ENCODE measurements around the gene TECPR2. TPM values are rescaled to one million over a fixed set of nuclear protein-coding genes. Genes with fewer than 3 reads are reported as not detected.

TECPR2 gene
- total RNA-seq, 1 experiment from 2014 or later = 12.2 TPM

DNA sequence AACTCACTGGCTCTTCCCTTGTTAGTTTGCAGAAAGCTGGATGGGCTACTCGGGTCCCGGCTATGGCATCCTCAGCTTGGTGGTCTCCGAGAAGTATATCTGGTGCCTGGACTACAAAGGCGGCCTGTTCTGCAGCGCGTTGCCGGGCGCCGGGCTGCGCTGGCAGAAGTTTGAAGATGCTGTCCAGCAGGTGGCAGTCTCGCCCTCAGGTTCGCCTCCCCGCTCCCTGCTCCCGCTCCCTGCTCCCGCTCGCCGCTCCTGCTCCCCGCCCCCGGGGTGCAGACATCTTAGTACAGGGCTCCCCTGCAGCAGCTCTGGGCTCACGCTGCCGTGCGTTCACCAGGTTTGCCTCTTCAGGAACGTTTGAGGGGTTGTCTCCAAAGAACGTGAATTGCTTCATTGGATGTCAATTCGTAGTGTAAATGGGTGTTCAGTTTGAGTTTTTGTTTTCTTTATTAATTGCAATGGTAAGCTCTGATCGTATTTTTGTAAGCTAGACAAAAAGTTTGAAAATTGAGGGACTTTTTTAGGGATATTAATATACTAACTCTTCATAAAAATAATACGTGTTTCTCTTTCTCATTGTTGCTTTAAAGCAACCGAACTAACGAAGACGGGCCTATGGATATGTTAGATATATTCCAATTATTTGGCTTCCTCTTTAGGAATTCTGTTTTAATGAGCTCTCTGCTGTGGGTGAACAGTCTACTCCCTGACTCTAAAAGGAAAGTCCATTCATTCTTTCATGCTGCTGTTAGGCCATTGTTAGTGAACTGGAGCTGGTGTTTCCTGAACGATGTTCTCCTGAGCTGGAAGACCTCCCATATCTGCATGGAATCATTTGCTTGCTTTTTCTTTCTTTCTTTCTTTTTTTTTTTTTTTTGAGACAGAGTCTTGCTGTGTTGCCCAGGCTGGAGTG is 75.5 kb downstream of the TECPR2 start:
- Histone ChIP-seq H3K36me3 (ENCODE audit: control insufficient read depth in 1 of 2, insufficient read depth in 2 of 2, low read length in 2 of 2) (peaks cover 0 to 9% of the 10 kb centered on the region in 2 experiments; a peak in 1 of 4 replicates), H2AFZ (ENCODE audit: low read depth, low read length, poor library complexity, severe bottlenecking) (peak overlapping the region; percentile 97), H3K9me3 (ENCODE audit: control insufficient read depth in 1 of 2, insufficient read depth in 1 of 2, low read depth in 1 of 2, low read length in 2 of 2) (no peaks in the 10 kb centered on the region), H3K4me1 (ENCODE audit: control insufficient read depth in 1 of 2, insufficient read depth in 2 of 2, low read length in 2 of 2) (peaks cover 2 to 11% of the 10 kb centered on the region in 2 experiments; a peak in 3 of 4 replicates), H3K4me3 (replicated peaks in 1 of 2; ENCODE audit: low read depth in 1 of 2, low read length in 2 of 2) (peak overlapping the region; percentile 18 to 37; a peak in 2 of 4 replicates), H3K27ac (ENCODE audit: low read depth, low read length) (no peak overlapping the region), H3K9me2 (ENCODE audit: insufficient read depth) (no peaks in the 10 kb centered on the region), H3K79me2 (ENCODE audit: insufficient read depth, low read length) (no peaks in the 10 kb centered on the region), H3K27me3 (ENCODE audit: insufficient read depth, low read length) (no peaks in the 10 kb centered on the region), H4K20me1 (ENCODE audit: insufficient read depth) (no peaks in the 10 kb centered on the region), H3K4me2 (ENCODE audit: low read length) (peak overlapping the region; percentile 75), H3K9ac (ENCODE audit: low read length) (peak overlapping the region; percentile 36; the same call in 1 of the 2 replicates)
- POLR2A ChIA-PET = interaction anchor here (1.1 to 2.1 kb wide), 2 partner anchors 77 to 86 kb away, joined by 3 to 6 read pairs; no protein-coding TSS in a partner anchor
- intact Hi-C loops (cut with micrococcal nuclease) = loop anchor here (1.0 to 5.0 kb wide), 2 partner anchors 78 to 479 kb away; no protein-coding TSS in a partner anchor
- BruUV-seq (replicated peaks) = no TSS peak
- CTCF ChIA-PET = interaction anchor here (0.9 to 1.7 kb wide), 6 partner anchors 9 to 256 kb away, joined by 3 to 10 read pairs (median 6); no protein-coding TSS in a partner anchor
- DNase-seq (ENCODE audit: low read depth, low spot score) (peak; percentile 59), ATAC-seq (peak; percentile 98)
- RAD21 ChIA-PET (ENCODE audit: low non-redundant PET in 1 of 2, low total read pairs in 2 of 2, uncharacterized antibody in 2 of 2, unreplicated experiment in 2 of 2) = interaction anchor here (1.0 to 1.3 kb wide), 2 partner anchors 60 to 78 kb away, joined by 4 read pairs; no protein-coding TSS in a partner anchor
- peak; percentile 71 for TF ChIP-seq YY1 (IDR thresholded peaks at IDR 0.05; ENCODE audit: extremely low read depth, insufficient replicate concordance, low read depth, low read length)
- no peak for TF ChIP-seq CEBPB (IDR thresholded peaks at IDR 0.05; ENCODE audit: low read depth)
- TF ChIP-seq, protein P1, sequence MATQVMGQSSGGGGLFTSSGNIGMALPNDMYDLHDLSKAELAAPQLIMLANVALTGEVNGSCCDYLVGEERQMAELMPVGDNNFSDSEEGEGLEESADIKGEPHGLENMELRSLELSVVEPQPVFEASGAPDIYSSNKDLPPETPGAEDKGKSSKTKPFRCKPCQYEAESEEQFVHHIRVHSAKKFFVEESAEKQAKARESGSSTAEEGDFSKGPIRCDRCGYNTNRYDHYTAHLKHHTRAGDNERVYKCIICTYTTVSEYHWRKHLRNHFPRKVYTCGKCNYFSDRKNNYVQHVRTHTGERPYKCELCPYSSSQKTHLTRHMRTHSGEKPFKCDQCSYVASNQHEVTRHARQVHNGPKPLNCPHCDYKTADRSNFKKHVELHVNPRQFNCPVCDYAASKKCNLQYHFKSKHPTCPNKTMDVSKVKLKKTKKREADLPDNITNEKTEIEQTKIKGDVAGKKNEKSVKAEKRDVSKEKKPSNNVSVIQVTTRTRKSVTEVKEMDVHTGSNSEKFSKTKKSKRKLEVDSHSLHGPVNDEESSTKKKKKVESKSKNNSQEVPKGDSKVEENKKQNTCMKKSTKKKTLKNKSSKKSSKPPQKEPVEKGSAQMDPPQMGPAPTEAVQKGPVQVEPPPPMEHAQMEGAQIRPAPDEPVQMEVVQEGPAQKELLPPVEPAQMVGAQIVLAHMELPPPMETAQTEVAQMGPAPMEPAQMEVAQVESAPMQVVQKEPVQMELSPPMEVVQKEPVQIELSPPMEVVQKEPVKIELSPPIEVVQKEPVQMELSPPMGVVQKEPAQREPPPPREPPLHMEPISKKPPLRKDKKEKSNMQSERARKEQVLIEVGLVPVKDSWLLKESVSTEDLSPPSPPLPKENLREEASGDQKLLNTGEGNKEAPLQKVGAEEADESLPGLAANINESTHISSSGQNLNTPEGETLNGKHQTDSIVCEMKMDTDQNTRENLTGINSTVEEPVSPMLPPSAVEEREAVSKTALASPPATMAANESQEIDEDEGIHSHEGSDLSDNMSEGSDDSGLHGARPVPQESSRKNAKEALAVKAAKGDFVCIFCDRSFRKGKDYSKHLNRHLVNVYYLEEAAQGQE (IDR thresholded peaks at IDR 0.05; ENCODE audit: low read depth) = no peak
- TF ChIP-seq RAD21 (IDR thresholded peaks at IDR 0.05; ENCODE audit: low read depth) = peak; percentile 94
- TF ChIP-seq, protein P2, sequence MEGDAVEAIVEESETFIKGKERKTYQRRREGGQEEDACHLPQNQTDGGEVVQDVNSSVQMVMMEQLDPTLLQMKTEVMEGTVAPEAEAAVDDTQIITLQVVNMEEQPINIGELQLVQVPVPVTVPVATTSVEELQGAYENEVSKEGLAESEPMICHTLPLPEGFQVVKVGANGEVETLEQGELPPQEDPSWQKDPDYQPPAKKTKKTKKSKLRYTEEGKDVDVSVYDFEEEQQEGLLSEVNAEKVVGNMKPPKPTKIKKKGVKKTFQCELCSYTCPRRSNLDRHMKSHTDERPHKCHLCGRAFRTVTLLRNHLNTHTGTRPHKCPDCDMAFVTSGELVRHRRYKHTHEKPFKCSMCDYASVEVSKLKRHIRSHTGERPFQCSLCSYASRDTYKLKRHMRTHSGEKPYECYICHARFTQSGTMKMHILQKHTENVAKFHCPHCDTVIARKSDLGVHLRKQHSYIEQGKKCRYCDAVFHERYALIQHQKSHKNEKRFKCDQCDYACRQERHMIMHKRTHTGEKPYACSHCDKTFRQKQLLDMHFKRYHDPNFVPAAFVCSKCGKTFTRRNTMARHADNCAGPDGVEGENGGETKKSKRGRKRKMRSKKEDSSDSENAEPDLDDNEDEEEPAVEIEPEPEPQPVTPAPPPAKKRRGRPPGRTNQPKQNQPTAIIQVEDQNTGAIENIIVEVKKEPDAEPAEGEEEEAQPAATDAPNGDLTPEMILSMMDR (IDR thresholded peaks at IDR 0.05 in 2 of 3, conservative IDR thresholded peaks at IDR 0.05 in 1 of 3; ENCODE audit: borderline replicate concordance in 1 of 3, insufficient read depth in 1 of 3, low read depth in 2 of 3, low read length in 2 of 3) = peak; percentile 76 to 81 (median 76)
- no peak for TF ChIP-seq SP1 (IDR thresholded peaks at IDR 0.05; ENCODE audit: low read depth)
- TF ChIP-seq EGR1 (IDR thresholded peaks at IDR 0.05; ENCODE audit: low read depth) = peak; percentile 52; the same call in 1 of the 2 replicates
- TF ChIP-seq ZBTB33 (IDR thresholded peaks at IDR 0.05; ENCODE audit: extremely low read depth, insufficient replicate concordance, low read length) = no peak
